Liver (tissue), 3 donors: ENCODE results near the gene SLC6A16.

Experiments
- CTCF ChIP-seq: fragments of 150-350 bp; IDR thresholded peaks from 2 replicates; pipeline ENCODE4 v1.5.1; 2017; ENCODE audit warnings: improper control_type of control experiment, low read depth, low read length; ENCODE audit not compliant: missing input control
- GABPA ChIP-seq, 2 donors: IDR thresholded peaks in 1 of 2; conservative IDR thresholded peaks in 1 of 2; 2 replicates each; pipeline ENCODE4 v1.6.1; 2016; ENCODE audit warnings: antibody characterized with exemption in 2 of 2, mild to moderate bottlenecking in 1 of 2, moderate library complexity in 1 of 2
- HNF4G ChIP-seq: IDR thresholded peaks from 2 replicates; pipeline ENCODE4 v1.6.1; 2016; ENCODE audit warnings: antibody characterized with exemption
- MAX ChIP-seq: IDR thresholded peaks from 2 replicates; pipeline ENCODE4 v1.6.1; 2016; ENCODE audit warnings: antibody characterized with exemption
- SP1 ChIP-seq: IDR thresholded peaks from 2 replicates; pipeline ENCODE4 v1.6.1; 2018; ENCODE audit warnings: antibody characterized with exemption, mild to moderate bottlenecking
- TAF1 ChIP-seq: conservative IDR thresholded peaks from 2 replicates; pipeline ENCODE4 v1.6.1; 2016; ENCODE audit warnings: antibody characterized with exemption, mild to moderate bottlenecking
- donor health status: healthy.
- donor health status: healthy.

- TF ChIP-seq CTCF (no peak), TAF1 (no peak), HNF4G (no peak), GABPA (IDR thresholded peaks at IDR 0.05 in 1 of 2, conservative IDR thresholded peaks at IDR 0.05 in 1 of 2) (no peak), MAX (no peak), SP1 (no peak)
Measured at GRCh38 chr19:49243726-49244125, 81.3 kb downstream of the SLC6A16 start.
